Keratinocyte (primary cell): ENCODE data around the gene SMAD9.

Source experiments
- CTCF ChIP-seq, 3 experiments: IDR thresholded peaks in 1 of 3; conservative IDR thresholded peaks in 1 of 3; optimal IDR thresholded peaks in 1 of 3; 2 replicates in 2 of 3; 3 replicates in 1 of 3; pipeline versions ENCODE3 to v1.5.1; 2011; ENCODE audit warnings: low read length in 3 of 3, mild to moderate bottlenecking in 3 of 3, moderate library complexity in 2 of 3, control low read depth in 1 of 3, inconsistent platforms in 1 of 3; ENCODE audit not compliant: insufficient read depth in 2 of 3; ENCODE audit errors: extremely low read depth in 1 of 3
- EZH2 ChIP-seq: IDR thresholded peaks from one replicate; pipeline ENCODE4 v1.6.1; 2012; ENCODE audit warnings: inconsistent platforms, mild to moderate bottlenecking, low read length, moderate library complexity

- TF ChIP-seq EZH2 (no peak), CTCF (optimal IDR thresholded peaks at IDR 0.05 in 1 of 3, IDR thresholded peaks at IDR 0.05 in 1 of 3, conservative IDR thresholded peaks at IDR 0.05 in 1 of 3; ENCODE audit: extremely low read depth in 1 of 3, insufficient read depth in 2 of 3, low read length in 3 of 3) (no peak)
Observed at GRCh38 chr13:36804588-36804987, 115.5 kb downstream of the SMAD9 start.
